HG03103 (cell line): Measurements from ENCODE around the gene POLR3G.

Experiments
- ATAC-seq: cut with Tn5 transposase; IDR thresholded peaks from one replicate; pipeline ENCODE4 v1.9.1; 2021; ENCODE audit warnings: low read depth; ENCODE audit not compliant: unreplicated experiment

The POLR3G gene

GRCh38 chr5:90474235-90475107 lies at the start of gene POLR3G, which contains the start of gene MBLAC2:
POLR3G (plus strand) TSS chr5:90474864; CDS start chr5:90485568, 10,704 bp downstream.
MBLAC2 (minus strand) TSS chr5:90474771; CDS start chr5:90474292, 479 bp downstream.
- peak; percentile 76 for ATAC-seq

GRCh38 chr5:90434116-90434714 lies 40.4 kb upstream of the POLR3G start:
- ATAC-seq = peak; percentile 63

- ATAC-seq = no peak
Observed at GRCh38 chr5:90437663-90438062, 37.0 kb upstream of the POLR3G start.

GRCh38 chr5:90438100-90438499 lies 36.6 kb upstream of the POLR3G start:
- ATAC-seq = no peak

- no peak for ATAC-seq
Observed at GRCh38 chr5:90440644-90441043, 34.0 kb upstream of the POLR3G start.

GRCh38 chr5:90446961-90447360 lies 27.7 kb upstream of the POLR3G start:
- no peak for ATAC-seq

- no peak for ATAC-seq
Observed at GRCh38 chr5:90461288-90461687, 13.4 kb upstream of the POLR3G start.

- no peak for ATAC-seq
Observed at GRCh38 chr5:90472783-90473395, 1.8 kb upstream of the POLR3G start.

GRCh38 chr5:90473396-90474234 lies 1.0 kb upstream of the POLR3G start:
- ATAC-seq = peak; percentile 2

- no peak for ATAC-seq
Observed at GRCh38 chr5:90475436-90475980, 844 bp downstream of the POLR3G start.

GRCh38 chr5:90476391-90476790 lies 1.7 kb downstream of the POLR3G start:
- ATAC-seq = no peak

GRCh38 chr5:90477073-90477472 lies 2.4 kb downstream of the POLR3G start:
- no peak for ATAC-seq

GRCh38 chr5:90477621-90478215 lies 3.1 kb downstream of the POLR3G start:
- no peak for ATAC-seq

GRCh38 chr5:90479611-90480385 lies 5.1 kb downstream of the POLR3G start:
- no peak for ATAC-seq

- no peak for ATAC-seq
Observed at GRCh38 chr5:90480699-90481098, 6.0 kb downstream of the POLR3G start.

GRCh38 chr5:90483206-90483605 lies 8.5 kb downstream of the POLR3G start:
- no peak for ATAC-seq

- no peak for ATAC-seq
Observed at GRCh38 chr5:90484540-90484939, 9.9 kb downstream of the POLR3G start.

- no peak for ATAC-seq
Observed at GRCh38 chr5:90488791-90489190, 14.1 kb downstream of the POLR3G start.

- ATAC-seq = no peak
Observed at GRCh38 chr5:90494043-90494442, 19.4 kb downstream of the POLR3G start.
